IPS-15b (cell line): ENCODE results near the gene ZNF816.
"Not testable (repeated sequence)": the region's sequence is repeated elsewhere in the genome, so short reads cannot be mapped to it uniquely, and the experiment has no call there.

Experiments
- H3K27me3 ChIP-seq: one replicate; pipeline ENCODE4 v1.6.1; 2013; ENCODE audit warnings: low read length; ENCODE audit not compliant: control insufficient read depth, insufficient read depth
- H3K36me3 ChIP-seq: one replicate; pipeline ENCODE4 v1.6.1; 2013; ENCODE audit warnings: low read length; ENCODE audit not compliant: control insufficient read depth, insufficient read depth
- H3K4me1 ChIP-seq: one replicate; pipeline ENCODE4 v1.6.1; 2013; ENCODE audit warnings: mild to moderate bottlenecking, low read length; ENCODE audit not compliant: control insufficient read depth, insufficient read depth
- H3K4me3 ChIP-seq: one replicate; pipeline ENCODE4 v1.5.1; 2013; ENCODE audit warnings: low read depth, low read length
- H3K9ac ChIP-seq: one replicate; pipeline ENCODE4 v1.6.1; 2013; ENCODE audit warnings: low read depth, mild to moderate bottlenecking, low read length
- H3K9me3 ChIP-seq: one replicate; pipeline ENCODE4 v1.6.1; 2013; ENCODE audit warnings: mild to moderate bottlenecking, low read length; ENCODE audit not compliant: control insufficient read depth, insufficient read depth

The ZNF816 gene

GRCh38 chr19:52917531-52917930 is 45.1 kb downstream of the ZNF816 start:
- no peak overlapping the region for H3K4me3 ChIP-seq
- no peak overlapping the region for H3K9ac ChIP-seq
- H3K27me3 ChIP-seq = no peaks in the 10 kb centered on the region
- H3K4me1 ChIP-seq = peaks cover 2% of the 10 kb centered on the region
- no peaks in the 10 kb centered on the region for H3K9me3 ChIP-seq
- peaks cover 2% of the 10 kb centered on the region for H3K36me3 ChIP-seq

DNA sequence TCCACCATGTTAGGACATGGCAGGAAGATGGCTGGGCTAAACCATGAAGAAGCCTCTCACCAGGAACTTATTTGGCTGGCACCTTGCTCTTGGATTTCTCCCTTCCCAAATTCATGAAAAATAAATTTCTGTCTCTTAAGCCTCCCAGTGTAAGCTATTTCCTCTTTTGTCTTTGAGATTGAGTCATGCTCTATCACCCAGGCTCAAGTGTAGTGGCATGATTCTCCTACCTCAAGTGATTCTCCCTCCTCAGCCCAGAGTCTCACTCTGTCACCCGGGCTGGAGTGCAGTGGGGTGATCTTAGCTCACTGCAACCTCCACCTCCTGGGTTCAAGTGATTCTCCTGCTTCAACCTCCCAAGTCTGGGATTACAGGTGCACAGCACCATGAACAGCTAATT is 52.0 kb downstream of the ZNF816 start:
- Histone ChIP-seq H3K4me3 (no peak overlapping the region), H3K4me1 (no peaks in the 10 kb centered on the region), H3K9ac (no peak overlapping the region), H3K27me3 (no peaks in the 10 kb centered on the region), H3K9me3 (no peaks in the 10 kb centered on the region), H3K36me3 (peaks cover 3% of the 10 kb centered on the region)

GRCh38 chr19:52904052-52904780 is 58.5 kb downstream of the ZNF816 start:
- not testable (repeated sequence) for H3K4me3 ChIP-seq, H3K9me3 ChIP-seq, H3K4me1 ChIP-seq, H3K27me3 ChIP-seq, H3K9ac ChIP-seq, H3K36me3 ChIP-seq

GRCh38 chr19:52901842-52902241 is 60.8 kb downstream of the ZNF816 start:
- Histone ChIP-seq H3K27me3 (no peaks in the 10 kb centered on the region), H3K9me3 (no peaks in the 10 kb centered on the region), H3K4me1 (peaks cover 3% of the 10 kb centered on the region), H3K36me3 (no peaks in the 10 kb centered on the region), H3K4me3 (no peak overlapping the region), H3K9ac (no peak overlapping the region)
